ENCODE measurements around the gene BCAS3. TPM values are rescaled to one million over a fixed set of nuclear protein-coding genes. Genes with fewer than 3 reads are reported as not detected.

BCAS3 gene
- total and polyA plus RNA-seq, 4 donors = 5.8 to 24.6 (median 10.1) TPM

- no peak for DNase-seq (ENCODE audit: low spot score)
- Histone ChIP-seq H3K4me1 (ENCODE audit: control insufficient read depth in 4 of 4, insufficient read depth in 4 of 4, low read length in 3 of 4) (no peaks in the 10 kb centered on the region), H3K9ac (ENCODE audit: low read depth in 1 of 2, low read length in 2 of 2) (no peak overlapping the region), H3K9me3 (ENCODE audit: control insufficient read depth in 4 of 4, low read length in 3 of 4) (no peaks in the 10 kb centered on the region), H3K4me3 (ENCODE audit: low read depth in 1 of 3, low read length in 3 of 3) (no peak overlapping the region), H3K27ac (ENCODE audit: low read depth in 1 of 2, low read length in 2 of 2) (no peak overlapping the region), H3K27me3 (ENCODE audit: control insufficient read depth in 4 of 4, insufficient read depth in 4 of 4, low read length in 3 of 4) (peaks cover 0 to 5% (median 0%) of the 10 kb centered on the region in 4 donors), H3K36me3 (ENCODE audit: control insufficient read depth in 4 of 4, insufficient read depth in 3 of 4, low read depth in 1 of 4, low read length in 3 of 4) (no peaks in the 10 kb centered on the region)
- TF ChIP-seq FOXA2 (IDR thresholded peaks at IDR 0.05) = no peak
- no peak for TF ChIP-seq TAF1 (conservative IDR thresholded peaks at IDR 0.05)
- no peak for TF ChIP-seq MAX (IDR thresholded peaks at IDR 0.05)
- TF ChIP-seq, protein P1, sequence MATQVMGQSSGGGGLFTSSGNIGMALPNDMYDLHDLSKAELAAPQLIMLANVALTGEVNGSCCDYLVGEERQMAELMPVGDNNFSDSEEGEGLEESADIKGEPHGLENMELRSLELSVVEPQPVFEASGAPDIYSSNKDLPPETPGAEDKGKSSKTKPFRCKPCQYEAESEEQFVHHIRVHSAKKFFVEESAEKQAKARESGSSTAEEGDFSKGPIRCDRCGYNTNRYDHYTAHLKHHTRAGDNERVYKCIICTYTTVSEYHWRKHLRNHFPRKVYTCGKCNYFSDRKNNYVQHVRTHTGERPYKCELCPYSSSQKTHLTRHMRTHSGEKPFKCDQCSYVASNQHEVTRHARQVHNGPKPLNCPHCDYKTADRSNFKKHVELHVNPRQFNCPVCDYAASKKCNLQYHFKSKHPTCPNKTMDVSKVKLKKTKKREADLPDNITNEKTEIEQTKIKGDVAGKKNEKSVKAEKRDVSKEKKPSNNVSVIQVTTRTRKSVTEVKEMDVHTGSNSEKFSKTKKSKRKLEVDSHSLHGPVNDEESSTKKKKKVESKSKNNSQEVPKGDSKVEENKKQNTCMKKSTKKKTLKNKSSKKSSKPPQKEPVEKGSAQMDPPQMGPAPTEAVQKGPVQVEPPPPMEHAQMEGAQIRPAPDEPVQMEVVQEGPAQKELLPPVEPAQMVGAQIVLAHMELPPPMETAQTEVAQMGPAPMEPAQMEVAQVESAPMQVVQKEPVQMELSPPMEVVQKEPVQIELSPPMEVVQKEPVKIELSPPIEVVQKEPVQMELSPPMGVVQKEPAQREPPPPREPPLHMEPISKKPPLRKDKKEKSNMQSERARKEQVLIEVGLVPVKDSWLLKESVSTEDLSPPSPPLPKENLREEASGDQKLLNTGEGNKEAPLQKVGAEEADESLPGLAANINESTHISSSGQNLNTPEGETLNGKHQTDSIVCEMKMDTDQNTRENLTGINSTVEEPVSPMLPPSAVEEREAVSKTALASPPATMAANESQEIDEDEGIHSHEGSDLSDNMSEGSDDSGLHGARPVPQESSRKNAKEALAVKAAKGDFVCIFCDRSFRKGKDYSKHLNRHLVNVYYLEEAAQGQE (IDR thresholded peaks at IDR 0.05) = no peak
- TF ChIP-seq RAD21 (IDR thresholded peaks at IDR 0.05) = no peak
- TF ChIP-seq ZBTB33 (IDR thresholded peaks at IDR 0.05) = no peak
- TF ChIP-seq NR2F2 (IDR thresholded peaks at IDR 0.05) = no peak
- no peak for TF ChIP-seq RXRA (IDR thresholded peaks at IDR 0.05)
- TF ChIP-seq EGR1 (IDR thresholded peaks at IDR 0.05; ENCODE audit: low read depth in 2 of 2) = no peak
- TF ChIP-seq HNF4A (conservative IDR thresholded peaks at IDR 0.05) = no peak
- no peak for TF ChIP-seq GABPA (IDR thresholded peaks at IDR 0.05 in 1 of 2, conservative IDR thresholded peaks at IDR 0.05 in 1 of 2)
- TF ChIP-seq, protein P2, sequence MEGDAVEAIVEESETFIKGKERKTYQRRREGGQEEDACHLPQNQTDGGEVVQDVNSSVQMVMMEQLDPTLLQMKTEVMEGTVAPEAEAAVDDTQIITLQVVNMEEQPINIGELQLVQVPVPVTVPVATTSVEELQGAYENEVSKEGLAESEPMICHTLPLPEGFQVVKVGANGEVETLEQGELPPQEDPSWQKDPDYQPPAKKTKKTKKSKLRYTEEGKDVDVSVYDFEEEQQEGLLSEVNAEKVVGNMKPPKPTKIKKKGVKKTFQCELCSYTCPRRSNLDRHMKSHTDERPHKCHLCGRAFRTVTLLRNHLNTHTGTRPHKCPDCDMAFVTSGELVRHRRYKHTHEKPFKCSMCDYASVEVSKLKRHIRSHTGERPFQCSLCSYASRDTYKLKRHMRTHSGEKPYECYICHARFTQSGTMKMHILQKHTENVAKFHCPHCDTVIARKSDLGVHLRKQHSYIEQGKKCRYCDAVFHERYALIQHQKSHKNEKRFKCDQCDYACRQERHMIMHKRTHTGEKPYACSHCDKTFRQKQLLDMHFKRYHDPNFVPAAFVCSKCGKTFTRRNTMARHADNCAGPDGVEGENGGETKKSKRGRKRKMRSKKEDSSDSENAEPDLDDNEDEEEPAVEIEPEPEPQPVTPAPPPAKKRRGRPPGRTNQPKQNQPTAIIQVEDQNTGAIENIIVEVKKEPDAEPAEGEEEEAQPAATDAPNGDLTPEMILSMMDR (IDR thresholded peaks at IDR 0.05; ENCODE audit: low read depth, low read length, missing input control) = no peak
- no peak for TF ChIP-seq JUND (IDR thresholded peaks at IDR 0.05)
- no peak for TF ChIP-seq HNF4G (IDR thresholded peaks at IDR 0.05)
- WGBS = 40% methylated on average over 2 of the region's 2 CpGs
Observed at GRCh38 chr17:61422869-61423268, 745.2 kb downstream of the BCAS3 start.

DNA sequence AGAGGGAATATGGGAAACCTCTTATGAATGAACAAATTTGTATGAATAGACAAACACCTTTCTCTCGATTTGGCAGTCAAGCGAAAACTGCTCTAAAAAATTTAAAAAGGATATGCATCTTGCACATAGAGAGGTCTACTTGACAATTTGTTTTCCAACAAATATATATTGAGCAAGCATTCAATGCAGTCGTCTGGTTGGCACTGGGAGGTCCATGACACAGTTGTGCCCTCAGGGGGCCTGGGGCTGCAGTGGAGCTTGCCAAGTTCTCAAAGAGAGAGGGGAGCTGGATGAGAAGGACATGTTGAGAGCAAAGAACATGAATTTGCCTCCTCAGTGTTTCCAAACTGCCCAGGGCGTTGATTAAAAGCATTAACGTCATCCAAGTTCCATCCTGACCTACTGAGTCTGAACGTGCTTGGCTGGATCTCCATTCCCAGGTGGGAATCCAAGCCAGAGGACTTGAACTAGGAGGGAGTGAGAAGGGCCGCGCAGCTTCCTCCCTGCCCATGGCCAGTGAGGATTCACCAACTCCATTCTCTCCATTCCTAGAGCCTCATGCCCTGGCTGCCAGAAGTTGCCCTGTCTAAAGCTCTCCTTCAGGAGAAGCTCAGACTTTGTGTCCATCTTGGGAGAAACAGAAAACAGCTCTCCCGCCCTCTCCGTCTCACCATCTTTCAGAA, 746.5 kb downstream of the BCAS3 start:
- Histone ChIP-seq H3K27ac (ENCODE audit: low read depth in 1 of 2, low read length in 2 of 2) (no peak overlapping the region), H3K27me3 (ENCODE audit: control insufficient read depth in 4 of 4, insufficient read depth in 4 of 4, low read length in 3 of 4) (peaks cover 0 to 5% (median 0%) of the 10 kb centered on the region in 4 donors), H3K36me3 (ENCODE audit: control insufficient read depth in 4 of 4, insufficient read depth in 3 of 4, low read depth in 1 of 4, low read length in 3 of 4) (no peaks in the 10 kb centered on the region), H3K9me3 (ENCODE audit: control insufficient read depth in 4 of 4, low read length in 3 of 4) (peaks cover 0 to 1% (median 0%) of the 10 kb centered on the region in 4 donors), H3K4me1 (ENCODE audit: control insufficient read depth in 4 of 4, insufficient read depth in 4 of 4, low read length in 3 of 4) (no peaks in the 10 kb centered on the region), H3K9ac (ENCODE audit: low read depth in 1 of 2, low read length in 2 of 2) (no peak overlapping the region), H3K4me3 (ENCODE audit: low read depth in 1 of 3, low read length in 3 of 3) (no peak overlapping the region)
- WGBS = 87% methylated on average over 10 of the region's 10 CpGs
- TF ChIP-seq FOXA2 (IDR thresholded peaks at IDR 0.05) (no peak), TAF1 (conservative IDR thresholded peaks at IDR 0.05) (no peak), JUND (IDR thresholded peaks at IDR 0.05) (no peak), RXRA (IDR thresholded peaks at IDR 0.05) (no peak)
- no peak for DNase-seq (ENCODE audit: low spot score)
